Type B pancreatic cell (in vitro differentiated cells): Measurements from ENCODE around the gene CNTFR. TPM values are rescaled to one million over a fixed set of nuclear protein-coding genes. Genes with fewer than 3 reads are reported as not detected.
A peak's percentile ranks its signal among the peaks of the same experiment; 100 is the strongest.

Experiments
- DNase-seq: peaks from one replicate; pipeline ENCODE4 v3.0.0; 2021; ENCODE audit warnings: mixed read lengths; ENCODE audit not compliant: unreplicated experiment; ENCODE audit errors: extremely low spot score
- H3K27ac Mint-ChIP-seq: 2 replicates; pipeline ENCODE4 v1.8.0; 2021; ENCODE audit warnings: mild to moderate bottlenecking, mixed read lengths
- H3K27me3 Mint-ChIP-seq: 2 replicates; pipeline ENCODE4 v1.8.0; 2021; ENCODE audit warnings: mixed read lengths
- H3K36me3 Mint-ChIP-seq: 2 replicates; pipeline ENCODE4 v1.8.0; 2021; ENCODE audit warnings: mixed read lengths
- H3K4me1 Mint-ChIP-seq: one replicate; pipeline ENCODE4 v1.8.0; 2021; ENCODE audit warnings: mixed read lengths; ENCODE audit not compliant: unreplicated experiment
- H3K4me3 Mint-ChIP-seq: 2 replicates; pipeline ENCODE4 v1.8.0; 2021; ENCODE audit warnings: mild to moderate bottlenecking, mixed read lengths
- H3K9me3 Mint-ChIP-seq: 2 replicates; pipeline ENCODE4 v1.8.0; 2021; ENCODE audit warnings: mixed read lengths
- CTCF ChIP-seq: fragments of 200-600 bp; sonication (generic); conservative IDR thresholded peaks from 2 replicates; pipeline ENCODE4 v1.5.0; 2021; ENCODE audit warnings: antibody characterized with exemption, mild to moderate bottlenecking
- total RNA-seq: library from RNA; stranded (reverse); gene quantifications from 2 replicates; pipeline ENCODE4 v1.2.1, GENCODE V29; 2021; ENCODE audit warnings: low replicate concordance

CNTFR gene
- total RNA-seq, 1 donor from 2014 or later: 24.2 TPM

DNA sequence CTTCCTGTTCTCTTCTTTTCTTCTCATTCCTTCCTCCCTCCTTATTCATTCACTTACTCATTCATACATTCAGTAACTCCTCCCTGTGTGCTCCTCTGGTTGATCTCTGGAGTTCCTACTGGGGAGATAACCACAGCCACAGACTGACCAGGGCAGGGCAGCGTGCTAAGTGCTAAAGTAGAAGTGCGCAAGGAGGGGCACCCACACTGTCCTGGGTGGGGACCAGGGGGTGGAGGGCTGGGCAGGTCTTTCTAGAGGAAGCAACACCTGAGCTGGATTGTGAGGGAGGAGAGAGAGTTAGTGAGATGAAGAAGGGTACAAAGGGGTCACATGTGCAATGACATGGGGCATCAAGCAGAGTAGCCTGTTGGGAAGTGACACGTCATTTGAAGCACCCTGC, 80.6 kb downstream of the CNTFR start:
- Mint-ChIP-seq H3K27ac (no peak overlapping the region), H3K4me1 (peaks cover 32% of the 10 kb centered on the region)

GRCh38 chr9:34508463-34508862, 81.1 kb downstream of the CNTFR start:
- DNase-seq: no peak
- Mint-ChIP-seq H3K4me3 (no peak overlapping the region), H3K36me3 (no peaks in the 10 kb centered on the region), H3K27ac (no peak overlapping the region), H3K4me1 (peaks cover 30% of the 10 kb centered on the region), H3K27me3 (peaks cover 28% of the 10 kb centered on the region), H3K9me3 (no peaks in the 10 kb centered on the region)
- no peak for TF ChIP-seq CTCF

More for the DNA sequence above, 80.6 kb downstream of the CNTFR start:
- no peak overlapping the region for H3K4me3 Mint-ChIP-seq
- H3K36me3 Mint-ChIP-seq: no peaks in the 10 kb centered on the region
- TF ChIP-seq CTCF: no peak
- no peak for DNase-seq
- no peaks in the 10 kb centered on the region for H3K9me3 Mint-ChIP-seq
- H3K27me3 Mint-ChIP-seq: peaks cover 24% of the 10 kb centered on the region

GRCh38 chr9:34507966-34508365, 81.6 kb downstream of the CNTFR start:
- no peak for TF ChIP-seq CTCF
- no peak overlapping the region for H3K4me3 Mint-ChIP-seq
- H3K27ac Mint-ChIP-seq: no peak overlapping the region
- H3K36me3 Mint-ChIP-seq: no peaks in the 10 kb centered on the region
- peaks cover 32% of the 10 kb centered on the region for H3K27me3 Mint-ChIP-seq
- peaks cover 25% of the 10 kb centered on the region for H3K4me1 Mint-ChIP-seq
- no peak for DNase-seq
- no peaks in the 10 kb centered on the region for H3K9me3 Mint-ChIP-seq

- H3K27me3 Mint-ChIP-seq: peaks cover 36% of the 10 kb centered on the region
- DNase-seq: no peak
- no peak for TF ChIP-seq CTCF
- H3K27ac Mint-ChIP-seq: no peak overlapping the region
- no peaks in the 10 kb centered on the region for H3K9me3 Mint-ChIP-seq
- peaks cover 21% of the 10 kb centered on the region for H3K4me1 Mint-ChIP-seq
- no peaks in the 10 kb centered on the region for H3K36me3 Mint-ChIP-seq
- H3K4me3 Mint-ChIP-seq: no peak overlapping the region
Observed at GRCh38 chr9:34507556-34507955, 82.0 kb downstream of the CNTFR start.

DNA sequence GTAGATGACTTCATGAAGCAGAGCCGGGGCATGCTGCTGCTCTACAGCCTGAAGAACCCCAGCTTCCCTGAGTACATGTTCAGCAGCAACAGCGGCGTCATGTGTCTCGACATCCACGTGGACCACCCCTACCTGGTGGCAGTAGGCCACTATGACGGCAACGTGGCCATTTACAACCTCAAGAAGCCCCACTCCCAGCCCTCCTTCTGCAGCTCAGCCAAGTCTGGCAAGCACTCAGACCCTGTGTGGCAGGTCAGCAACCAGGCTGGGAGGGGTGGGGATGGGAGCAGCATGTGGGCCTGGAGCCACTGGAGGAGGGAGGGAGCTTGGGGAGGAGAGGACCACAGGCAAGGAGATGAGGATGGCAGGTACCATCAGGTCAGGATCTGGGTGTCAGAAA, 82.9 kb downstream of the CNTFR start:
- H3K9me3 Mint-ChIP-seq: no peaks in the 10 kb centered on the region
- H3K4me1 Mint-ChIP-seq: peaks cover 18% of the 10 kb centered on the region
- DNase-seq: peak; percentile 24
- H3K27me3 Mint-ChIP-seq: peaks cover 39% of the 10 kb centered on the region
- H3K4me3 Mint-ChIP-seq: no peak overlapping the region
- no peak overlapping the region for H3K27ac Mint-ChIP-seq
- no peaks in the 10 kb centered on the region for H3K36me3 Mint-ChIP-seq
- TF ChIP-seq CTCF: no peak
